HL-60 (cell line): Measurements from ENCODE around the gene S1PR5.

Source experiments
- GABPA ChIP-seq: IDR thresholded peaks from 2 replicates; pipeline ENCODE4 v1.6.1; 2012; ENCODE audit warnings: low read depth
- POLR2AphosphoS5 ChIP-seq: IDR thresholded peaks from 2 replicates; pipeline ENCODE4 v1.6.1; 2012; ENCODE audit warnings: low read depth
- REST ChIP-seq: IDR thresholded peaks from 2 replicates; pipeline ENCODE4 v1.6.1; 2012; ENCODE audit warnings: low read depth; ENCODE audit not compliant: insufficient replicate concordance
- SPI1 ChIP-seq: IDR thresholded peaks from 2 replicates; pipeline ENCODE4 v1.6.1; 2012; ENCODE audit warnings: low read depth, mild to moderate bottlenecking, borderline replicate concordance
- TF ChIP-seq, protein P1 (sequence below): IDR thresholded peaks from one replicate; pipeline ENCODE4 v1.5.1; 2011; ENCODE audit warnings: low read length, control low read depth, inconsistent platforms; ENCODE audit not compliant: insufficient read depth

DNA sequence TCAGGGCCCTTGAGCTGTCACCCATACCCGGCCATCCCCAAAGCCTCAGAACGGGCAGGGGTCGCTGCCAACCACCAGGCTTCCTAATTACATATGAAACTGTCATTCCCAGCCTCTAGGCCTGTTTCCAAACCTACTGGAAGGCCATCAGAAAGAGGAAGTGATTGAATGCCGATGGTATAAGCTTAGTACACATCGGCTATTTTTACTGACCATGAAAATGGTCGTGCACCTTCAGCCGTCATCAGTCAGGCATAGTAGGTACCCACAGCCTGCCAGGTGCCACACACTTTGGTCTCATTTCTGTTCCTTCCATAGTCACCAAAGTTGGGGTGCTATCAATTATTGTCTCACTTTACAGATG lies 38.3 kb upstream of the S1PR5 start:
- no peak for TF ChIP-seq POLR2AphosphoS5
- TF ChIP-seq REST = no peak
- TF ChIP-seq, protein P1, sequence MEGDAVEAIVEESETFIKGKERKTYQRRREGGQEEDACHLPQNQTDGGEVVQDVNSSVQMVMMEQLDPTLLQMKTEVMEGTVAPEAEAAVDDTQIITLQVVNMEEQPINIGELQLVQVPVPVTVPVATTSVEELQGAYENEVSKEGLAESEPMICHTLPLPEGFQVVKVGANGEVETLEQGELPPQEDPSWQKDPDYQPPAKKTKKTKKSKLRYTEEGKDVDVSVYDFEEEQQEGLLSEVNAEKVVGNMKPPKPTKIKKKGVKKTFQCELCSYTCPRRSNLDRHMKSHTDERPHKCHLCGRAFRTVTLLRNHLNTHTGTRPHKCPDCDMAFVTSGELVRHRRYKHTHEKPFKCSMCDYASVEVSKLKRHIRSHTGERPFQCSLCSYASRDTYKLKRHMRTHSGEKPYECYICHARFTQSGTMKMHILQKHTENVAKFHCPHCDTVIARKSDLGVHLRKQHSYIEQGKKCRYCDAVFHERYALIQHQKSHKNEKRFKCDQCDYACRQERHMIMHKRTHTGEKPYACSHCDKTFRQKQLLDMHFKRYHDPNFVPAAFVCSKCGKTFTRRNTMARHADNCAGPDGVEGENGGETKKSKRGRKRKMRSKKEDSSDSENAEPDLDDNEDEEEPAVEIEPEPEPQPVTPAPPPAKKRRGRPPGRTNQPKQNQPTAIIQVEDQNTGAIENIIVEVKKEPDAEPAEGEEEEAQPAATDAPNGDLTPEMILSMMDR = no peak
- TF ChIP-seq SPI1 = peak; percentile 86
- TF ChIP-seq GABPA = no peak
